ENCODE measurements around the gene TNNT2.

GRCh38 chr1:201395936-201396335 lies 18.5 kb upstream of the TNNT2 start:
- TF ChIP-seq TARDBP (IDR thresholded peaks at IDR 0.05) (no peak), SUZ12 (IDR thresholded peaks at IDR 0.05) (no peak), SP1 (IDR thresholded peaks at IDR 0.05) (no peak), ARNT (IDR thresholded peaks at IDR 0.05) (no peak), FOXM1 (IDR thresholded peaks at IDR 0.05; ENCODE audit: borderline replicate concordance) (no peak), LEF1 (IDR thresholded peaks at IDR 0.05; ENCODE audit: borderline replicate concordance) (no peak)

All from HEK293T (cell line).